Suprapubic skin (tissue), 3 donors: ENCODE data around the gene FRAT2.

Source experiments
- CTCF ChIP-seq, 2 donors: fragments of 200-600 bp in 1 of 2; fragments of 450-650 bp in 1 of 2; sonication (generic) in 1 of 2; IDR thresholded peaks; one replicate each; pipeline ENCODE4 v1.5.1; 2016 to 2019; ENCODE audit warnings: antibody characterized with exemption in 2 of 2, mild to moderate bottlenecking in 1 of 2, moderate library complexity in 1 of 2
- EP300 ChIP-seq: sonication (generic); formaldehyde crosslinking; IDR thresholded peaks from one replicate; pipeline ENCODE4 v1.6.1; 2017; ENCODE audit warnings: antibody characterized with exemption
- POLR2A ChIP-seq, 2 donors: fragments of 450-650 bp; IDR thresholded peaks; one replicate each; pipeline ENCODE4 v1.6.1; 2017; ENCODE audit warnings: antibody characterized with exemption in 2 of 2, mild to moderate bottlenecking in 2 of 2, moderate library complexity in 2 of 2

GRCh38 chr10:97329766-97330165 is 4.8 kb downstream of the FRAT2 start:
- TF ChIP-seq CTCF (IDR thresholded peaks at IDR 0.05) (no peak), POLR2A (IDR thresholded peaks at IDR 0.05) (no peak), EP300 (no peak)
